ENCODE results near the gene CD247. TPM values are rescaled to one million over a fixed set of nuclear protein-coding genes. Genes with fewer than 3 reads are reported as not detected.

The CD247 gene
- total and polyA plus RNA-seq, 9 of the 15 experiments (the other 6 are each of a cell fraction or from before 2014, with no cell fraction given) = 0.08 to 0.42 (median 0.28) TPM; not detected in 5

- TF ChIP-seq, protein P1, sequence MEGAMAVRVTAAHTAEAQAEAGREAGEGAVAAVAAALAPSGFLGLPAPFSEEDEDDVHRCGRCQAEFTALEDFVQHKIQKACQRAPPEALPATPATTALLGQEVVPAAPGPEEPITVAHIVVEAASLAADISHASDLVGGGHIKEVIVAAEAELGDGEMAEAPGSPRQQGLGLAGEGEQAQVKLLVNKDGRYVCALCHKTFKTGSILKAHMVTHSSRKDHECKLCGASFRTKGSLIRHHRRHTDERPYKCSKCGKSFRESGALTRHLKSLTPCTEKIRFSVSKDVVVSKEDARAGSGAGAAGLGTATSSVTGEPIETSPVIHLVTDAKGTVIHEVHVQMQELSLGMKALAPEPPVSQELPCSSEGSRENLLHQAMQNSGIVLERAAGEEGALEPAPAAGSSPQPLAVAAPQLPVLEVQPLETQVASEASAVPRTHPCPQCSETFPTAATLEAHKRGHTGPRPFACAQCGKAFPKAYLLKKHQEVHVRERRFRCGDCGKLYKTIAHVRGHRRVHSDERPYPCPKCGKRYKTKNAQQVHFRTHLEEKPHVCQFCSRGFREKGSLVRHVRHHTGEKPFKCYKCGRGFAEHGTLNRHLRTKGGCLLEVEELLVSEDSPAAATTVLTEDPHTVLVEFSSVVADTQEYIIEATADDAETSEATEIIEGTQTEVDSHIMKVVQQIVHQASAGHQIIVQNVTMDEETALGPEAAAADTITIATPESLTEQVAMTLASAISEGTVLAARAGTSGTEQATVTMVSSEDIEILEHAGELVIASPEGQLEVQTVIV (CRISPR knock-in tag; IDR thresholded peaks at IDR 0.05; ENCODE audit: borderline replicate concordance) = no peak
- TF ChIP-seq CREBBP (IDR thresholded peaks at IDR 0.05; ENCODE audit: low read depth, low read length) = no peak
- TF ChIP-seq HEY1 (CRISPR knock-in tag; IDR thresholded peaks at IDR 0.05; ENCODE audit: borderline replicate concordance) = no peak
- no peak for TF ChIP-seq BMI1 (IDR thresholded peaks at IDR 0.05; ENCODE audit: low read length)
- TF ChIP-seq ARID4B (CRISPR knock-in tag; IDR thresholded peaks at IDR 0.05) = peak; percentile 37; the same call in 1 of the 2 replicates
- no peak for TF ChIP-seq HCFC1 (IDR thresholded peaks at IDR 0.05; ENCODE audit: low read depth, low read length)
- TF ChIP-seq MYNN (IDR thresholded peaks at IDR 0.05) = no peak
- TF ChIP-seq MYNN (CRISPR knock-in tag; IDR thresholded peaks at IDR 0.05) = no peak
- no peak for TF ChIP-seq CHD4 (IDR thresholded peaks at IDR 0.05; ENCODE audit: insufficient read depth, insufficient replicate concordance, low read depth, low read length, poor library complexity, severe bottlenecking)
- no peak for TF ChIP-seq LARP7 (IDR thresholded peaks at IDR 0.05)
- TF ChIP-seq ZNF316 (IDR thresholded peaks at IDR 0.05) = no peak
- TF ChIP-seq NEUROD1 (IDR thresholded peaks at IDR 0.05; ENCODE audit: borderline replicate concordance, low read depth, low read length, partially characterized antibody) = no peak
- no peak for TF ChIP-seq ZKSCAN8 (CRISPR knock-in tag; IDR thresholded peaks at IDR 0.05)
- no peak for TF ChIP-seq PPARD (CRISPR knock-in tag; IDR thresholded peaks at IDR 0.05)
- TF ChIP-seq PCBP2 (IDR thresholded peaks at IDR 0.05; ENCODE audit: low read depth, low read length, poor library complexity, severe bottlenecking) = no peak
Measured at GRCh38 chr1:167515893-167516321, 2.4 kb downstream of the CD247 start (continued).
